IMR-90 (cell line): Measurements from ENCODE around the gene CGB1.

ENCODE experiments used
- CEBPB ChIP-seq: IDR thresholded peaks from 2 replicates; pipeline ENCODE4 v1.6.1; 2012; ENCODE audit warnings: low read depth, low read length, improper control_type of control experiment
- CHD1 ChIP-seq: IDR thresholded peaks from 2 replicates; pipeline ENCODE4 v1.6.1; 2012; ENCODE audit warnings: low read depth, low read length, improper control_type of control experiment
- CTCF ChIP-seq: conservative IDR thresholded peaks from 2 replicates; pipeline ENCODE4 v1.5.1; 2012; ENCODE audit warnings: mild to moderate bottlenecking, low read depth, low read length, improper control_type of control experiment
- MAZ ChIP-seq: IDR thresholded peaks from 2 replicates; pipeline ENCODE4 v1.6.1; 2012; ENCODE audit warnings: low read depth, mild to moderate bottlenecking, low read length, improper control_type of control experiment, moderate library complexity, borderline replicate concordance
- POLR2A ChIP-seq: IDR thresholded peaks from 2 replicates; pipeline ENCODE4 v1.6.1; 2012; ENCODE audit warnings: mild to moderate bottlenecking, low read depth, low read length
- RFX5 ChIP-seq: IDR thresholded peaks from 2 replicates; pipeline ENCODE4 v1.8.0; 2012; ENCODE audit warnings: low read depth, mild to moderate bottlenecking, low read length, moderate library complexity
- SMC3 ChIP-seq: fragments of 150-350 bp; IDR thresholded peaks from 2 replicates; pipeline ENCODE4 v1.6.1; 2016; ENCODE audit warnings: low read depth, mild to moderate bottlenecking, antibody characterized with exemption, low read length, moderate library complexity

DNA sequence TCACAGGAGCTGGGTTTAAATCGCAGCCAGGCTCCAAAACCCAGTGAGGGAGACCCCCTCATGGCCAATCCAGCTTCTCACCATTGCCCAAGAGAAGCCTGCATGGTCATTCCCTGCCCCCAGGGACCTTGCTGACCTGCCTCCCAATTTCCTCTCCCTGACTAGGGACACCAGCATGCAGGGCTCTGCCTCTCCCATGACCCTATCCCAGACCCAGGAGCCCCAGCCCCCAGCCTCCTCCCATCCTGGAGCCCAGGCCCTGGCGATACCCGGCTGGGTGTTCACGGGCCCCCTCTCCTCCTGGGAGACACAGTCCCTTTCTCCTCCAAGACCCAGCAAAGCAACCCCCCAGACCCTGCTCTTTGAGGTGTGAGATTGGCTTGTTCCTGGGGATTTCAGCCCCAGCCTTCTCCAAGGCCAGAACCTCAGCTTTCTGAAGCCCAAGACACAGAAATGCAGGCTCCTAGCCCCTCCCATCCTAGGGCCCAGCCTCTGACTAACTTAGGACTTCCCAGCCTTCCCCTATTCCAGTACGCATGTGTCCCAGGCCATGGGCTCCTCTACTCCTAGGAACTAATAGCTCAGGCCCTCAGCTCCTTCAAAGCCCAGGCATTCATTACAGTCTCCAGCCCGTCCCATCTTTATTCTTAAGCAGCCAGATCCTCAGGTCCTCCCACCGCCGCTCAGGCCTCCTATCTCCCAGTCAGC lies 44.7 kb downstream of the CGB1 start:
- TF ChIP-seq CTCF (no peak), CHD1 (no peak), MAZ (peak; percentile 61; the same call in 1 of the 2 replicates), POLR2A (peak; percentile 64; the same call in 1 of the 2 replicates), SMC3 (no peak), CEBPB (no peak), RFX5 (no peak)
